DMS53 (cell line): ENCODE results near the gene LRRC61.
"Not testable (repeated sequence)": the region's sequence is repeated elsewhere in the genome, so short reads cannot be mapped to it uniquely, and the experiment has no call there.

ENCODE experiments used
- DNase-seq: peaks from one replicate; lab custom pipeline; 2025; lab: John Stamatoyannopoulos, UW

Gene LRRC61, protein sequence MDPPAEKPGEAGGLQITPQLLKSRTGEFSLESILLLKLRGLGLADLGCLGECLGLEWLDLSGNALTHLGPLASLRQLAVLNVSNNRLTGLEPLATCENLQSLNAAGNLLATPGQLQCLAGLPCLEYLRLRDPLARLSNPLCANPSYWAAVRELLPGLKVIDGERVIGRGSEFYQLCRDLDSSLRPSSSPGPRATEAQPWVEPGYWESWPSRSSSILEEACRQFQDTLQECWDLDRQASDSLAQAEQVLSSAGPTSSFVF

DNA sequence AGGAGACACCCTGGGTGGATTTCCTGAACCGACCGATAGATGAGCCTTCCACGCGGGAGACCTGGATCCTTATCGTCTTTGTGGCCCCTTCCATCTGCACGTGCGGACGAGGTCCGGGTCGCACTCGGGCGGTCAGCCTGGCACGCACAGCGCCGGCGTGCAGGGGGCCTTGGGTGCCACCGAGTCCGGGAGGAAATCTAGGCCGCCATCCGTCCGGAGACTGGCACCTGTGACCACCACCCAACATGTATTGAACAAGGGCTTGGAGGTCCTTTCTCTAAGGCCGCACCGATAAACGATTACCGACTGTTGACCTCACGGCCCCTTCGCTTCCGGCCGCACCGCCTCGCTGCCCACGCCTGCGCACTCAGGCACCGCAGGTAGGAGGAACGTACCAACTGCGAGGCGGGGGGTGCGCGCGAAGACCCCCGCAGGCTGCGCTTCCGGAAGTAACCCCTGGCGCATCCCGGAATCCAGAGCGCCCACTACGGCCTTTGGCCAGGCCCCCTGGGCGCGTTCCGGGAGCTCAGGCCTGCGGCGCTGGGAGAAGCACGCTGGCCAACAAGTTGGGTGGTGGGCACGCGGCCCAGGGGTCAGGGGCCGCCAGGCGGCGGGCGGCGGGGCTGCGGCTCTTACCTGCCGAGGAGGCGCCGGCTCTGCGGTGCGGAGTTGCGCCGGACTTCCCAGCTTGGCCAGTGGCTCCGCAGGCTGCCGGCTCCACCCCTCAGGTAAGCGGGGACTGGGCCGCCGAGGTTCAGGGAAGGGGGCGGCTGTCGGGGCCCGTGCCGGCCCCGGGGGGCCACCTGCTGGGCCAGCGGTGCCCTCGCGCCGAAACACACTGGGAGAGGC lies at the start of gene LRRC61, which contains the start of gene ACTR3C:
Gene LRRC61 (plus strand): TSS at position 523 of the 849 bp plus-strand sequence. CDS start 13,507 bp downstream, outside the sequence.
Gene ACTR3C (minus strand): TSS at position 713 of the 849 bp plus-strand sequence. CDS start 28,249 bp downstream, outside the sequence.
- DNase-seq, result peak; percentile 92

DNA sequence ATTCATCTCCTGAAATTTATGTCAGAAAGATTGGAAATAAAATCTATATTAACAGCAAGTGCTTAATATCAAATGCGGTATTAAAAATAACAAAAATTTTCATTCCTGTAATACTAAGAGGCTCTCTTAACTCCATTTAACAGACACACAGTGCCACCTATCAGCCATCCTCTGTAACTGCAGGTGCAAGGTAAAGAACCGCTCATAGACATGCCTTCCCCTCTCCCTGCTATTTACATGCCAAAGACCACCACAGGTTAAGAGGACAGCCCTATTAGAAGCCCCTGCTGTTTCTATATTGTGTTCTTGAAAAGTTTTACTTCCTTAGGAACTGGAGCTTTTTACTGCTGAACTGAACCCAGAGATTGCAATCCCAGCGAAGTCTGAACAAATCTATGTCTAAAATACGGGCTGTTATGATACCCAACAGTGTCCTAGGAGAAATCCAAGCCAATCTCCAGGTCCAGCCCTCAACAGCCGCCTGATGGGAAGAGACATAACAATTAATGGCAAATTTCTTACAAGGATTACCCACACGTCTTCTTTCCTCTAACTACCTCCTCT lies 46.9 kb upstream of the LRRC61 start:
- DNase-seq, result peak; percentile 56

DNA sequence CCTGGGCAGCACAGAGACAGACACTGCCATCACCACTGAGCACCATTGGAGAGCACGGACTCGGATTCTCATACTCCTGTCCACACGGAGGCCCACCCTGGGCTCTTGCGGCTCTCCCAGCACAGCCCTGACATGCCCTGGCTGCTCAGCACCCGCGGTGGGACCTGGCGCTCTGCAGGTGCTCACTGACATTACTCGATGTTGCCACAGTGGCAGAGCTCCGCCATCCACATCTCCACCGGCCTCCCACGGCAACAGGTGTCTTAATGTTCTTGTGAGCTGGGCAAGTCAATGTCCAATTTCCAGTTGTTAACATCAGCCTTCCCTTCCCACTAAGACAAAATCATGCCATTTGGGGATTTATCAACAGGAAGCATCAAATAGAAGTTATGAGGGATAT lies 44.8 kb upstream of the LRRC61 start:
- DNase-seq, result not testable (repeated sequence)

DNA sequence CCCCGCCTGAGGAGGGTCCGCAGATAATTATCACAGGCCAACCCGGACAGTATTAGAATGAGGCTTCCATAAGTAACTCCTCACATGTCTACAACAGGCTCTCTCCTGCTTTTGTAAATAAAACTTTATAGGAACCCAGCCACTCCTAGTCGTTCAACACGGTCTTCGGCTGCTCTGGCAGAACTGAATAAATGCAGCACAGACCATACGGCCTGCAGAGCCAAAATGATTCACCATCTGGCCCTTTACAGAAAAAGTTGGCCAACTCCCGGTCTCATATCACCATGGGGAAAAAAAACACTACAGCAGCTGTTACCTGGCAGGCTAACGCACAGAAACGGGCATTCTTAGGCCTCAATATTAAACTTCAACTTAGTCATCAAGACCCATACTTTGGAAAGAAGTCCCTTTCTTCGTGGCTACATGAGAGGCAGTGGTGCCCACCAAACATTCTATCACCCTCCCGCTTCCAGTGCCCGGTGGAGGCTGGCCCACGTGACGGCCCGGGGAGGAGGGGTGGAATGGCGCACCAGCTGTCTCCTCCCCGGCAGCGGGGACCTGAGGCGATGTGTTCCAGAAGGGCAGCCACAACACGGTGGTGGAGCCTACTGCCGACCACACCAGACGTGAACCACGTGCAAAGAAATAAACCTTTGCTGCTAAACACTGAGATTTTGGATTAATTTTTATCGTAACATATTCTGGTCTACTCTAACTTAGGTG lies 41.3 kb upstream of the LRRC61 start:
- DNase-seq, result not testable (repeated sequence)

DNA sequence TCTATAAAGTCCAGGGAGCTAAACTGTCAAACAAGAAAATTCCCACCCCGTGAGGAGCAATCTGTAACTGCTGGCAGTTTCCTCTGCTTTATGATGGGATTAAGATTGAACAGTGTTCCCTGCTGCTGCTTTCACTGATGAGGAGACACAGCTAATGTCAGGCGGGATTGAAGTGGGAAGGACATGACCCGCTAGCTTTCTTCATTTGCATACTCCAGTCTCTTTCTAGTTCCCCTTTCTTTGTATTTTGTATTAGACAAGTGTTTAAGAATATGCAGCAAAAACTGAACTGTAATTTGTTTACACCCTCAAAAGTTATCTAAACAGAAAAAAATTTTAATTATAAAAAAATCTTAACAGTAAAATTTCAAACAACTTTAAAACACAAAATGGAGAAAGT lies 40.0 kb upstream of the LRRC61 start:
- not testable (repeated sequence) for DNase-seq

DNA sequence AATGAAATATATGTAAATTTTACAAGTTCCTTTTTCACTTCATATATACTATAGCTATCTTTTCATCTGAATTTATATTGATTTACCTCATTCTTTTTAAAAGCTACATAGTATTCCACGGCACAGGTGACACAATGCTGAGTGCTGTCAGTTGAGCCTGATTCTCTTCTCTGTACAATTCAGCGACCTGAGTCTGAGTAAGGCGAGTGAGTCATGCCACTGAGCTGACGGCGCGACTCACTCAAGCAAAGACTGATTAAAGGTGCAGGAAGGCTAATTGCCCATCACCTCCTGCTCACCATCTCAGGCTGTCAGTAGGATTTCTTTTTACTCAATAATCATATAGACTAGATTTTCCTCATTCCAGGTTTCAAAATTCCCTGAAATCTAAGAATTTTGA lies 39.5 kb upstream of the LRRC61 start:
- DNase-seq, result not testable (repeated sequence)

DNA sequence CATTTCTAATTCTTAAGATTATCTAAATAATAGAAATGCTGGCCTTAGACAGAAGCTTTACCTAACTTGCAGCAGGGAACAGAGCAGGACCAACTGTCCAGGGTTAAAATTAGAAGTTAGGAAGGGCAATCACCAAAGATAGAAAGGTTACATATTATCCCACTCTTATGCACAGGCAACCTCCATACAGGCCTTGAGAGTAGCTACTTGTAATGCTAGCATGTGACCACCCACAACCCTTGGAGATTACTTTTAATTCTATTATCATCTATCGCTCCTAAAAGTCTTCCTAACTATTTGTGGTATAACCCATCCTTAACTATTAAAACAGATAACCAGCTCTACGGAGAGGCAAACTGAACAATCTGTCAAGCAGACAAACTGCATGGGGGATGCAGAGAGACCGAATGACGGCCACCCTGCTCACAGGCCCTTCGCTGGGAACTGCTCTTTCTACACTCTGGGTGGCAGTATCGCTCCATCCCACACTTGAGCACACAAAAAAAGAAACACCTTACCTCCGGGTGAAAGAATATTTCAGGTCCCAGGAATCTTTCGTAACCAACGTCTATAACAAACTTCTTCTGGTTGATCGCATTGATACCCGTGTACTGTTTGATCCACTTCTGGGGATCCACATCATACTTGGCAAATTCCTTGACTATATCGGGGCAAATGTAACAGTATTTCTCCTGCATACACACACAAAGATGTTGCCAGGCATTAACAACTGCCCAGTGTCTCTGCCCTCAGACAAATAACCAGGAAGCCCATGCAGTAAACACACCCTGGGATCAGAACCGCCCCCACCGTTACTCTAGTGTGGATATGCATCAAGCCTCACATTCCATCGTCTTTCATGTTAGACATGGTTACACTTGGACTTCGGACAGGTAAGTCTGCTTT lies 37.1 kb upstream of the LRRC61 start:
- DNase-seq, result peak; percentile 66

DNA sequence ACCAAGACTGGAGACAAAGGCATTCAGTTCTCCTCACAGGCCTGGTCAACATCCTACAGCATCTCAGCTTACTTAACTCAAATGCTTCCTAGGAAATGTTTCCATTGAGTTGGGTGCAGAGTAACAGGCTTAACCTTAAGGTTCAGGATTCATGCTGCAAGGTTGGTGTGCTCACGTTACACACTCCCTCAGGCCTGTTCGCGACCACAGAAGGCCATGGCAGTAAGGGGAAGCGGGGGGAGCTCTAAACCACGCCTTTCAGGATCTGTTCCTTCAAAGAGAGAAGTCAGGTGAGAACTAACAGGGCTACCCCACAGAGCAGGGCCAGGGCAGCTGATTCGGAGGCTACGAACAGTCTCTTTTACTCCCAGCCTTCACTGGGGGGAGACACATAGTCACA lies 35.3 kb upstream of the LRRC61 start:
- DNase-seq, result not testable (repeated sequence)

DNA sequence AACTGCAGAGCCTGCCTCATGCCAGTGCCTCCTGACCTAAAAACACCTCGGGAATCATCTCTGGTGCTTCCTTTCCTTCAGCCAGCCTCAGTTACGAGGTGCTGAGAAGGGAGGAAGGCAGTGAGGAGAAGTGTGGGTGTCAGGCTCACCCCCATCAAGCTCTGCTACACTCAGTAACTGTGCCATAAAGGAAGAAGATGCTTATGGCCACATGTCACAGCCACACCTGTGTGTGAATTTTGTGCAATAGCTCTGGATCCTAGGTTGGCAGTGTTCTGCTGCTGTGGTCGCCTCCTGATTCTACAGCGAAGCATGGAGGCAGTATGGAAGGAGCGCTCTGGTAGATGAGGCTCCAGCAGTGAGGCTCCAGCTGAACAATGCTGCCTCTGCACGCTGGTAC lies 34.3 kb upstream of the LRRC61 start:
- DNase-seq, result not testable (repeated sequence)

DNA sequence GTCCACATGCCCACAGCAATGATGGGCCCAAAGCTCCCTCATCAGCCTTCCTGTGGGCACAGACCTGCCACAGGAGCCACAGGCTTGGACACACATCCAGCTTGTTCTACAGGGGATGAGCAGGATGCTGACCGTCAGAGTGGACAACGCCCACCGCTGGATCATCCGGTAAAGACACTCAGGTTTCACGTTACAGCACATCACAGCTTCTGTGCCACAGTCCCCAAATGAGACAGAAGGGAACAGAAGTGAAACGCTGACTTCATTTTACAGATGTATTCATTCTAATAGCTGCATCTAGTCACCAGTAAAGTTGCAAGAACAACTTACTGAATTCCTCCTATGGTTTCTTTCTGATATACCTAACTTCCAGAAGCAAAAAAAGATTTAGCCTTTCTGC lies 32.8 kb upstream of the LRRC61 start:
- DNase-seq, result not testable (repeated sequence)

DNA sequence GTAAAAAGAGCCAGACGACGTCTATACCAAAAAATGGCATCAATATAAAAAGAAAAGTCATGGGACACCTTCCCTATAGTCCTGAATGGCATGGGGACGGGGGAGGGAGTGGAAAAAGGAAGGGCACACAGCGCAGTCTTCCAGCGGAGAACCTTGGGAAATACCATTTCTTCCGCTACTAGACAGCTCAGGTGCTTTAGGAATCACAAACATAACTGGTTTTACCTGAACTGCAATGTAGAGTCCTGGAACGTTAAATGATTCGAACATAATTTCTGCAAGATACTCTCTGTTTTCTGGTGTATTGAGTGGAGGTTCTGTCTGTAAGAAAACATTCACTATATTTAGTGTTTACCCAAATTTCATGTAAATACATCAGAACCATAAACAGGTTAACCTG lies 28.1 kb upstream of the LRRC61 start:
- DNase-seq, result not testable (repeated sequence)

DNA sequence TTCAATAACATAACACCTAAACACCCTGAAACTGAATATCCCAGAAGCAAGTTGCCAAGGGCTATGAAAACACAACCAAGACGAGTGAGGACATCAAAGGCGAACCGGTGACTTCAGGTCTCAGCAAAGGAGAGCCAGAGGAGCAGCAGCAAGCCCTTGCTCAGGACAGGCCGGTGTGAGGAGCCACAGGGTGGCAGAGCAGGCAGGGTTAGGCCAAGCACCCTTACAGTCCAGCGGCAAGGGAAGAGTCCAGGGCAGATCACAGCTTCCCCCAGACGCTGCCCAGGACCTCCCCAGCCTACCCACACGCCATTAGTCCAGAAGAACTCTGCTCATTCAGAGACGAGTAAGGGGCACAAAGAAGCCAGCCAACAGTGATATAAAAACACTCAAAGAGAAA lies 27.5 kb upstream of the LRRC61 start:
- DNase-seq, result not testable (repeated sequence)

DNA sequence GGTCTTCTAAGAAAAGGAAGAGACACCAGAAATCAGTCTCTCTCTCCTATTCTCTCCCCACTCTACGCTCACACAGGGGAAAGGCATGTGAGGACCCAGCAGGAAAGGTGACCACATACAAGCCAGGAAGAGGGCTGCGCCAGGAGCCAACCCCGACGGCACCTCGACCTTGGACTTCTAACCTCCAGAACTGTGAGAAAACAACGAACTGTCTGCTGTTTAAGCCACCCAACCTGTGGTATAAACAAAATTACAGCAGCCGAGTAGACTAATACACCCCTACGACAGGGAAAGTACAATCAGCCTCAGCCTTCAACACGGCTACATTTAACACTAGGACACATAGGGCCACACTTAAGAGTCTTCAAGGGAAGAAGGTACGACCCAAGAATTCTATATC lies 26.4 kb upstream of the LRRC61 start:
- not testable (repeated sequence) for DNase-seq

DNA sequence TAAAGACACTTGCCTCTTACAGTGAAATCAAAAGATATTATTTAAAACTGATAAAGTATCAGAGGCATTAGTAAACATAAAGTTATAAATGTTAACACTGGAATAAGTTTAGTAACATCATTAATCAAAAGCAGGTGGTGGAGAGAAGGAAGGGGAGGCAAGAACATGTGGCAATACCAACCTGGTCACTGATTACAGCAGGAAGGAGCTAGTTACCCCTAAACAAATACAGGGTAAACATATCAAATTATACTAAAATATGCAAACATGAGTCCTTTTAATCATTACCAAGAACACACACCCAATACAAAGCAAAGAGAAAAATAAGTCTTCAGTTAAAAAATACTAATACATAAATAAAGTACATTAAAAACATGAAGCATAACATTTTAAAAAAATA lies 25.2 kb upstream of the LRRC61 start:
- DNase-seq, result not testable (repeated sequence)

DNA sequence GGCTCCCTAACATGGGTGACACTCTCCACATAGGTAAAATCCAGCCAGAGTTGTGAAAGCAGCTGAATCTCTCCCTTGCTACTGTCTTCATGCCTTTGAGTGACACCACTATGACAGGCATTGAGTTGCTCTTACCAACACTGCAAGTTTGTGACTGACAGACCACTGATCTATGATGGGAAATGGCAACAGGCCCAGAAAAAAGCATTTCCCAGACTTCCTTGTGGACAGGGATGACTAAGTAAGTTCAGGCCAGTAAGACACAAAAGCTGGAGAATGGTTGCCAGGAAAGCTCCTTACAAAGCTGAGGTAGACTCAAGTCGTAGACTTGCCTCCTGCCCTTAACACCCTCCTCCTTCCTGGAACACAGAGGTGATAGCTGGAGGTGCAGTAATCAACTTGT lies 20.2 kb upstream of the LRRC61 start:
- DNase-seq, result peak; percentile 20

DNA sequence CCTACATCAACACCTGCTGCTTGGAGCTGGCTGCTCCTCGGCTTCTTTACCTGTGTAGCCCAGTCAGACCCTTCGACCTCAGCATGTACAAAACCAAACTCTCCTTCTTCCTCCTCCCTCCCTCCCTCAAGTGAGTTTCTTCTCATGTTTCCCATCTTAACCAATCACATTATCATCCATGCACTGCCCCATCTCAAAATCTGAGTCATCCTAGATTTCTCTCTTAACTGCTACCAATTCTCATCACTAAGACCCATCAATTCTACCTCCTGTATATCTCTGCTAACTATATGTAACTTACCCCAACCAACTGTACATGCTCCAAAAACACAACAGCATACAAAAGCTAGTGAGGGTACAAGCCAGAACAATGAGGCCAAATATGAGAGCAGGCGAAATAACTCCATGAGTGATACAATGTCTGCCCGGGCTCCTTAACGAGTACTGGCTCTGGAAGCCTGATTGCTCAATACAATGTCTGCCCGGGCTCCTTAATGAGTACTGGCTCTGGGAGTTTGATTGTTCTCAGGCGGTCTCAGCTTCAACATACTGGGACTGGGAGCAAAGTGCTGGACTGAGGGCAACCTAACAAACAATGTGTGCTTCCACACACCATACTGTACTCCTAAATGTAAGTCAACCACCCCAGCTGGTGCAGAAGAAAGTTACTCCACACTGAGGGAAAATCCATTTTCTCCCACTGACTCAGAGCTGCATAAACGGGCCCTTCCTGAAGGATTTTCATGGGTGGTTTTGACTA lies 18.5 kb upstream of the LRRC61 start:
- DNase-seq, result not testable (repeated sequence)

DNA sequence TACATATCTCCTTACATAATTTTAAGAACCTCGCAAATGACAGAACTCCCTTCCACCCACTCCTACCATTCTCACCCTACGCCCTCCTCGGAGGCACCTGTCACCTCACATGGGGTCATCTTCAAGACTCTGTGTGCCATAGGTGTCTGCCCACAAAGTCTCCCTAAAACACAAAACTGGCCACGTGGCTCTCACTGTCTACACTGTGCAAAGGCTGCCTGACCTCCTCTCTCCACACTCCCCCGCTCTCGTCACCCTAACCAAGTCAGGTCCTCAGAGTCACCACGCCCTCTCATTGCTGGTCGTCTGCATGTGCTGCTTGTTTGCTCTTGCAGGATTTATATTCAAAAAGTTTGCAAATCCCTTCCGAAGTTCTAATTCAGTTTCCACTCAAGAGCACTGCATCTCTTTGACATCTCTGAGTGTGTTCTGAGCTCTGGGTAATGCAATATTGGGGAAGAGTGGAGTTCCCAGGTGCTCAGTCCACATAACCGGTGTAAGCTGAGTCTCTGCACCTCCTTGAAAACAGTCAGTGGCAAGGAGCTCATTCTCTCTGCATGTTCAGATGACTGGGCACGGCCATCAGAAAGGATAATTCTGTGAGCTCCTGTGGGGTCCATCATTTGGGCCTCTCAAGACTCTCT lies 17.8 kb upstream of the LRRC61 start:
- DNase-seq, result not testable (repeated sequence)

DNA sequence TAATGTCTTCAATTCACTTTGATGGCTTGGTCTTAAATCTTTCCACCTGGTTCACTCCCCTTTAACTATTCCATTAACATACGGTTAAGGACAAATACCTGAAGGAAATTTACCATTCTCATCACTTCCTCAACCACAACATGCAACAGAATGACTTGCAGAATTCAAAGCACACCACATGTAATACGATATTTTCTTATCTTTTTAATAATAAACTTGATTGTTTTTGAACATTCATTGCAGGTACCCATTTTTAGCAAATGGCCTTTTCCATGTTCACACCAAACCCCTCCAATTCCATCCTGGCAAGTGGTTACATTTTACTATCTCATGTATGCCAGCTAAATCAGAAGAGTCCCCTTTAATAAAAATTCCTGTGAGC lies 17.3 kb upstream of the LRRC61 start:
- not testable (repeated sequence) for DNase-seq

DNA sequence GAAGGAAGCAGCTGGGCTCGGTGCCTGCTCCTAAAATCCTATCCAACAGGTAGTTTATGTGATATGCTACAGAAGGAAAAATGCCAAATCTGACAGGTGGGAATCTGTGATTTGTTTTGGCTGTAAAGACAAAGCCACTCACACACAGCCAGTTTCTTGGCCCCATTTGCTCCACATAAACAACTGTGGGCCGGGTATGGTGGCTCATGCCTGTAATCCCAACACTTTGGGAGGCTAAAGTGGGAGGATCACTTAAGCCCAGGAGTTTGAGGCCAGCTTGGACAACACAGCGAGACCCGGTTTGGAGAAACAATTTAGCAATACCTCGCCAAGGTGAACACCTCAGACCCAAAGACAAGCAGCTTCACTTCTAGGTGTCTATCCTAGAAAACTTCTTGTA lies 16.8 kb upstream of the LRRC61 start:
- DNase-seq, result not testable (repeated sequence)

DNA sequence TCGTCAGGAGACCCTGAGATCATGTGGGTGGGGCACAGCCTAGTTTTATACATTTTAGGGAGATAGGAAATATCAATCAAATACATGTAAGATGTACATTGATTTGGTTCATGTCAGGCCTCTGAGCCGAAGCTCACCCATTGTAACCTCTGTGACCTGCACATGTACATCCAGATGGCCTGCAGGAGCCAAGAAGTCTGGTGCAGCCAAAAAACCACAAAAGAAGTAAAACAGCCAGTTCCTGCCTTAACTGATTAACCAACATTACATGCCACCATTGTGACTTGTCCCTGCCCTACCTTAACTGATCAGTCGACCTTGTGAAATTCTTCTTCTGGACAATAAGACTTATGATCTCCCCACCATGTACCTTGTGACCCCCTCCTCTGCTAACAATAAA lies 16.0 kb upstream of the LRRC61 start:
- DNase-seq, result no peak
